GM13977 (cell line): ENCODE data around the gene UBTD2.
"Not testable (repeated sequence)": the region's sequence is repeated elsewhere in the genome, so short reads cannot be mapped to it uniquely, and the experiment has no call there.

Experiments
- DNase-seq: peaks from one replicate; pipeline ENCODE4 v3.0.0; 2012; ENCODE audit warnings: low spot score
- in situ Hi-C: fragments of 300-500 bp; cut with MboI; formaldehyde crosslinking; loops from one replicate; pipeline ENCODE4 v1.12.0; 2022; ENCODE audit warnings: low sequenced_read_pairs, low pct_unique_long_range_greater_than_20kb, mixed read lengths, inconsistent platforms; ENCODE audit not compliant: unreplicated experiment
- TF ChIP-seq, protein P1 (sequence below): IDR thresholded peaks from 2 replicates; pipeline ENCODE4 v1.5.1; 2012; ENCODE audit warnings: mild to moderate bottlenecking, control low read depth; ENCODE audit not compliant: insufficient read depth; ENCODE audit errors: extremely low read depth, missing control alignments

The UBTD2 gene

DNA sequence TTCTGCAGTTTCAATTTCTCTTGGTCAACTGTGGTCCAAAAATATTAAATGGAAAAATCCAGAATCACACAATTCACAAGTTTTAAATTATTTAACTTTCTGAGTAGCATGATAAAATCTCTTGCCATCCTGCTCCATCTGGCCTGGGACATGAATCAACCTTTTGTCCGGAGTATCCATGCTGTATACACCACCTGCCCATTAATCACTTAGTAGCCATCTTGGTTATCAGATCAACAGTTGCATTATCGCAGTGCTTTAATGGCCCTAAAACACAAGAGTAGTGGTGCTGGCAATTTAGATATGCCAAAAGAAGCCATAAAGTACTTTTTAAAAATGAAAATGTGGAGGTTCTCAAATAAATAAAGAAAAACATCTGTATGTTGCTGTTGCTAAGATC, 64.3 kb downstream of the UBTD2 start:
- TF ChIP-seq, protein P1, sequence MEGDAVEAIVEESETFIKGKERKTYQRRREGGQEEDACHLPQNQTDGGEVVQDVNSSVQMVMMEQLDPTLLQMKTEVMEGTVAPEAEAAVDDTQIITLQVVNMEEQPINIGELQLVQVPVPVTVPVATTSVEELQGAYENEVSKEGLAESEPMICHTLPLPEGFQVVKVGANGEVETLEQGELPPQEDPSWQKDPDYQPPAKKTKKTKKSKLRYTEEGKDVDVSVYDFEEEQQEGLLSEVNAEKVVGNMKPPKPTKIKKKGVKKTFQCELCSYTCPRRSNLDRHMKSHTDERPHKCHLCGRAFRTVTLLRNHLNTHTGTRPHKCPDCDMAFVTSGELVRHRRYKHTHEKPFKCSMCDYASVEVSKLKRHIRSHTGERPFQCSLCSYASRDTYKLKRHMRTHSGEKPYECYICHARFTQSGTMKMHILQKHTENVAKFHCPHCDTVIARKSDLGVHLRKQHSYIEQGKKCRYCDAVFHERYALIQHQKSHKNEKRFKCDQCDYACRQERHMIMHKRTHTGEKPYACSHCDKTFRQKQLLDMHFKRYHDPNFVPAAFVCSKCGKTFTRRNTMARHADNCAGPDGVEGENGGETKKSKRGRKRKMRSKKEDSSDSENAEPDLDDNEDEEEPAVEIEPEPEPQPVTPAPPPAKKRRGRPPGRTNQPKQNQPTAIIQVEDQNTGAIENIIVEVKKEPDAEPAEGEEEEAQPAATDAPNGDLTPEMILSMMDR, result no peak
- no peak for DNase-seq
- in situ Hi-C loops, result no loop called here

GRCh38 chr5:172216345-172216744, 67.2 kb downstream of the UBTD2 start:
- TF ChIP-seq, protein P1, result no peak
- in situ Hi-C loops, result no loop called here
- no peak for DNase-seq

GRCh38 chr5:172213126-172213525, 70.4 kb downstream of the UBTD2 start:
- TF ChIP-seq, protein P1, result no peak
- in situ Hi-C loops, result no loop called here
- DNase-seq, result no peak

- TF ChIP-seq, protein P1, result no peak
- in situ Hi-C loops, result no loop called here
- DNase-seq, result no peak
These were observed 71.9 kb downstream of the UBTD2 start for GRCh38 chr5:172211676-172212075.

DNA sequence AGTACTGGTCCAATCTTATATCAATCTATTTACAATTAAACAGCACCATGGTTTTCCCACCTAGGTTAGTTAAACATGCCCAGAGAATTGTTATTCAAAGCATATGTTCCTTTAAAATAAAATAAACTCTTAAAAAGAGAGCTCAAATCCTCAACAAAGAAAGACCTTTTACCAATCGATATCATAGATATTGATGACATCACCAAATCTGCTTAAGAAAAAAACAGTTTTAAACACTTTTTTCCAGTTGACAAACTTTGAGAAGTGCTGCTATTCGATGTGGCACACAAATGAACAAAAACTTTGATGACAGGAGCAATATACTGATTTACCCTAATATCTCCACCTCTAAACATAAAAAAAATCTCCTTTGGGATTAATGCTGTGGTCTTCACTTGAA, 73.8 kb downstream of the UBTD2 start:
- no peak for DNase-seq
- in situ Hi-C loops, result no loop called here
- TF ChIP-seq, protein P1, result no peak

- DNase-seq, result no peak
- TF ChIP-seq, protein P1, result no peak
- in situ Hi-C loops, result no loop called here
These were observed 76.1 kb downstream of the UBTD2 start for GRCh38 chr5:172207511-172207910.

DNA sequence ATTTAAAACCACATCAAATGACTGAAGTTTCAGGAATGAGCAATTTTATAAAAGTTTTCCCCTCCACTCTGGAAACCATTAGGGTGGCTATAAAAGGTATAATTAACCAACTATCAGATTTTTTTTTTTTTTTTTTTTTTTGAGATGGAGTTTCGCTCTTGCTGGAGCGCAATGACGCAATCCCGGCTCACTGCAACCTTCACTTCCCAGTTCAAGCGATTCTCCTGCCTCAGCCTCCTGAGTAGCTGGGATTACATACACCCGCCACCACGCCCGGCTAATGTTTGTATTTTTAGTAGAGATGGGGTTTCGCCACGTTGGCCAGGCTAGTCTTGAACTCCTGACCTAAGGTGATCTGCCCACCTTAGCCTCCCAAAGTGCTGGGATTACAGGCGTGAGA, 77.6 kb downstream of the UBTD2 start:
- in situ Hi-C loops, result not testable (repeated sequence)

More for the DNA sequence above, 77.6 kb downstream of the UBTD2 start:
- DNase-seq, result not testable (repeated sequence)
